SK-N-SH (cell line): ENCODE measurements around the gene RSKR. TPM values are rescaled to one million over a fixed set of nuclear protein-coding genes. Genes with fewer than 3 reads are reported as not detected.

Source experiments
- CHD2 ChIP-seq: fragments of 150-350 bp; IDR thresholded peaks from 2 replicates; pipeline ENCODE4 v1.6.1; 2018; ENCODE audit warnings: low read length; ENCODE audit not compliant: partially characterized antibody
- EP300 ChIP-seq, 2 experiments: IDR thresholded peaks; 2 replicates each; pipeline versions ENCODE4 v1.4.0 to v1.6.1; 2012; ENCODE audit warnings: borderline replicate concordance in 1 of 2, low read depth in 1 of 2, low read length in 1 of 2
- EZH2phosphoT487 ChIP-seq: fragments of 200-600 bp; sonication (generic); IDR thresholded peaks from 2 replicates; pipeline ENCODE4 v1.6.1; 2017; ENCODE audit warnings: low read depth, mixed run types, mild to moderate bottlenecking, antibody characterized with exemption, moderate library complexity, borderline replicate concordance
- FOSL2 ChIP-seq: IDR thresholded peaks from 2 replicates; pipeline ENCODE4 v1.4.0; 2012; ENCODE audit warnings: low read depth, mild to moderate bottlenecking, moderate library complexity, borderline replicate concordance
- FOXJ3 ChIP-seq: sonication (generic); formaldehyde crosslinking; IDR thresholded peaks from 2 replicates; pipeline ENCODE4 v1.5.1; 2020; ENCODE audit warnings: mild to moderate bottlenecking, missing genetic modification reagents
- FOXM1 ChIP-seq: IDR thresholded peaks from 2 replicates; pipeline ENCODE4 v1.4.0; 2012; ENCODE audit warnings: low read depth, mild to moderate bottlenecking
- GABPA ChIP-seq: IDR thresholded peaks from 2 replicates; pipeline ENCODE4 v1.4.0; 2012; ENCODE audit warnings: low read depth, mild to moderate bottlenecking
- GATA2 ChIP-seq: sonication (generic); formaldehyde crosslinking; IDR thresholded peaks from 2 replicates; pipeline ENCODE4 v1.5.0; 2020; ENCODE audit warnings: mild to moderate bottlenecking, missing genetic modification reagents
- IRF3 ChIP-seq: fragments of 150-350 bp; IDR thresholded peaks from 2 replicates; pipeline ENCODE4 v1.6.1; 2016; ENCODE audit warnings: mild to moderate bottlenecking, low read depth, low read length
- JUND ChIP-seq: IDR thresholded peaks from 2 replicates; pipeline ENCODE4 v1.4.0; 2012
- MEF2A ChIP-seq: IDR thresholded peaks from 2 replicates; pipeline ENCODE4 v1.4.0; 2012; ENCODE audit warnings: low read depth, borderline replicate concordance
- NFIC ChIP-seq: IDR thresholded peaks from 2 replicates; pipeline ENCODE4 v1.4.0; 2012; ENCODE audit warnings: borderline replicate concordance
- PBX3 ChIP-seq: IDR thresholded peaks from 2 replicates; pipeline ENCODE4; 2012
- RAD21 ChIP-seq: IDR thresholded peaks from 2 replicates; pipeline ENCODE4 v1.6.1; 2012; ENCODE audit warnings: mild to moderate bottlenecking, low read length
- RCOR1 ChIP-seq: fragments of 150-350 bp; IDR thresholded peaks from 2 replicates; pipeline ENCODE4 v1.6.1; 2017; ENCODE audit warnings: antibody characterized with exemption, low read length
- RFX5 ChIP-seq: IDR thresholded peaks from 2 replicates; pipeline ENCODE4 v1.6.1; 2012; ENCODE audit warnings: mild to moderate bottlenecking, improper control_type of control experiment, low read length
- SIN3A ChIP-seq: IDR thresholded peaks from 2 replicates; pipeline ENCODE4 v1.6.1; 2012; ENCODE audit warnings: low read depth, mild to moderate bottlenecking, low read length, moderate library complexity, borderline replicate concordance
- SMC3 ChIP-seq: IDR thresholded peaks from 2 replicates; pipeline ENCODE4 v1.6.1; 2012; ENCODE audit warnings: low read depth, low read length, improper control_type of control experiment
- TCF12 ChIP-seq: IDR thresholded peaks from 2 replicates; pipeline ENCODE4 v1.4.0; 2012
- TEAD4 ChIP-seq: IDR thresholded peaks from 2 replicates; pipeline ENCODE4 v1.4.0; 2012; ENCODE audit warnings: mild to moderate bottlenecking, borderline replicate concordance; ENCODE audit not compliant: insufficient read depth
- YY1 ChIP-seq: IDR thresholded peaks from 2 replicates; pipeline ENCODE4 v1.4.0; 2012; ENCODE audit warnings: low read depth, mild to moderate bottlenecking
- ZBTB33 ChIP-seq: IDR thresholded peaks from 2 replicates; pipeline ENCODE4 v1.4.0; 2012; ENCODE audit warnings: low read depth, borderline replicate concordance
- polyA plus RNA-seq, 3 experiments: library from polyadenylated mRNA; depleted of rRNA; stranded (reverse); fragments of >200 nt; gene quantifications; 2 replicates each; pipeline ENCODE4 v1.2.3, GENCODE V29; 2012
- TF ChIP-seq, protein P1 (sequence below): IDR thresholded peaks from 2 replicates; pipeline ENCODE4 v1.4.0; 2012; ENCODE audit warnings: low read depth, borderline replicate concordance
- TF ChIP-seq, protein P2 (sequence below): IDR thresholded peaks from 2 replicates; pipeline ENCODE4 v1.4.0; 2012; ENCODE audit warnings: low read depth

Gene RSKR
- polyA plus RNA-seq, 1 of the 3 experiments (the other 2 are of a cell fraction): 7.9 TPM

- TF ChIP-seq, protein P1, sequence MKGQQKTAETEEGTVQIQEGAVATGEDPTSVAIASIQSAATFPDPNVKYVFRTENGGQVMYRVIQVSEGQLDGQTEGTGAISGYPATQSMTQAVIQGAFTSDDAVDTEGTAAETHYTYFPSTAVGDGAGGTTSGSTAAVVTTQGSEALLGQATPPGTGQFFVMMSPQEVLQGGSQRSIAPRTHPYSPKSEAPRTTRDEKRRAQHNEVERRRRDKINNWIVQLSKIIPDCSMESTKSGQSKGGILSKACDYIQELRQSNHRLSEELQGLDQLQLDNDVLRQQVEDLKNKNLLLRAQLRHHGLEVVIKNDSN: no peak
- no peak for TF ChIP-seq GABPA
- TF ChIP-seq, protein P2, sequence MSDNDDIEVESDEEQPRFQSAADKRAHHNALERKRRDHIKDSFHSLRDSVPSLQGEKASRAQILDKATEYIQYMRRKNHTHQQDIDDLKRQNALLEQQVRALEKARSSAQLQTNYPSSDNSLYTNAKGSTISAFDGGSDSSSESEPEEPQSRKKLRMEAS: peak; percentile 71; the same call in 1 of the 2 replicates
- peak; percentile 87 for TF ChIP-seq FOXM1
- no peak for TF ChIP-seq EP300 (IDR thresholded peaks at IDR 0.05; ENCODE audit: borderline replicate concordance in 1 of 2, low read depth in 1 of 2, low read length in 1 of 2)
- TF ChIP-seq IRF3: no peak
- TF ChIP-seq TEAD4: no peak
- TF ChIP-seq ZBTB33: no peak
- TF ChIP-seq MEF2A: no peak
- no peak for TF ChIP-seq SMC3
- no peak for TF ChIP-seq RAD21
- peak; percentile 86 for TF ChIP-seq YY1
- TF ChIP-seq PBX3: no peak
- no peak for TF ChIP-seq FOXJ3
- TF ChIP-seq NFIC: no peak
- TF ChIP-seq RFX5: no peak
- TF ChIP-seq SIN3A: peak; percentile 73; the same call in 1 of the 2 replicates
- TF ChIP-seq EZH2phosphoT487: no peak
- TF ChIP-seq FOSL2: no peak
- TF ChIP-seq CHD2: no peak
- no peak for TF ChIP-seq RCOR1
- no peak for TF ChIP-seq JUND
- no peak for TF ChIP-seq TCF12
- TF ChIP-seq GATA2 (CRISPR knock-in tag): no peak
Observed at GRCh38 chr17:28598799-28599310, 15.1 kb downstream of the RSKR start, which contains the start of gene SPAG5 (continued).
